Measurements from ENCODE around the gene LIG1.

DNA sequence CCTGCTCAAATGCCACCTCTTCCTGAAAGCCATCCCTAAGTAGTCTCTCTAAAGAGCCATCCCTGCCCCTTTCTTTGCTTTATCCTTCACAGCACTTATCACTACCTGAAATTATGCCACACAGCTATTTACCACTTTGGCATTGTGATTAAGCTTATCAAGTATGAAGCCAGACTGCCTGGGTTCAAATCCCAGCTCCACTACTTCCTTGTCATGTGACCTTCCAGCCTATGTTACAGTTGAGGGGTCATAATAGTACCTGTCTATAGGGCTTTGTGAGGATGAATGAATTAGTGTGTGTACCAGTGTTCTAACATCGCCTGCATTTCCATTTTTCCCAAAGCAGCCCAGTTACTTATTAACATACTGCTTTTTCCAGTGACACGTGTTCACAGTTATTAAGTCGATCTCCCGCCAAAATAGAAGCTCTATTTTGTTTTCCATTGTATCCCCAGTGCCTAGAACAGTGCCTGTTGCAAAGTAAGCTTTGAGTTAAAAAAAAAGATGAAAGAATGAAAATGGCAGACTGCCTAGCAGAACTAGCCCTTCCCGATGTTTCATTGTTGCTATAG, 33.2 kb upstream of the LIG1 start:
- TF ChIP-seq, protein P1, sequence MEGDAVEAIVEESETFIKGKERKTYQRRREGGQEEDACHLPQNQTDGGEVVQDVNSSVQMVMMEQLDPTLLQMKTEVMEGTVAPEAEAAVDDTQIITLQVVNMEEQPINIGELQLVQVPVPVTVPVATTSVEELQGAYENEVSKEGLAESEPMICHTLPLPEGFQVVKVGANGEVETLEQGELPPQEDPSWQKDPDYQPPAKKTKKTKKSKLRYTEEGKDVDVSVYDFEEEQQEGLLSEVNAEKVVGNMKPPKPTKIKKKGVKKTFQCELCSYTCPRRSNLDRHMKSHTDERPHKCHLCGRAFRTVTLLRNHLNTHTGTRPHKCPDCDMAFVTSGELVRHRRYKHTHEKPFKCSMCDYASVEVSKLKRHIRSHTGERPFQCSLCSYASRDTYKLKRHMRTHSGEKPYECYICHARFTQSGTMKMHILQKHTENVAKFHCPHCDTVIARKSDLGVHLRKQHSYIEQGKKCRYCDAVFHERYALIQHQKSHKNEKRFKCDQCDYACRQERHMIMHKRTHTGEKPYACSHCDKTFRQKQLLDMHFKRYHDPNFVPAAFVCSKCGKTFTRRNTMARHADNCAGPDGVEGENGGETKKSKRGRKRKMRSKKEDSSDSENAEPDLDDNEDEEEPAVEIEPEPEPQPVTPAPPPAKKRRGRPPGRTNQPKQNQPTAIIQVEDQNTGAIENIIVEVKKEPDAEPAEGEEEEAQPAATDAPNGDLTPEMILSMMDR (conservative IDR thresholded peaks at IDR 0.05; ENCODE audit: low read depth, low read length): no peak
- no peak for TF ChIP-seq EZH2 (IDR thresholded peaks at IDR 0.05; ENCODE audit: borderline replicate concordance, low read depth, low read length, poor library complexity, severe bottlenecking)

Data from A673 (cell line).